ENCODE measurements around the gene KRTAP10-1. TPM values are rescaled to one million over a fixed set of nuclear protein-coding genes. Genes with fewer than 3 reads are reported as not detected.

Gene KRTAP10-1
- total and polyA plus RNA-seq, 2 of the 8 experiments (the other 6 are each of a cell fraction or from before 2014, with no cell fraction given): 0.08 TPM; not detected in 1

GRCh38 chr21:44564886-44565598 is 25.0 kb upstream of the KRTAP10-1 start:
- DNase-seq (ENCODE audit: low read depth in 1 of 2, low spot score in 2 of 2) (no peak), FAIRE-seq (no peak)
- H4K5ac ChIP-seq (ENCODE audit: insufficient read length, low read depth, low read length): no peak overlapping the region
- ChIA-PET CTCF (ENCODE audit: partially characterized antibody) (no interaction called here), POLR2A (ENCODE audit: partially characterized antibody) (no interaction called here)
- H2BK5ac ChIP-seq (ENCODE audit: low read depth, low read length): no peak overlapping the region
- H3K23me2 ChIP-seq (ENCODE audit: low read depth, low read length): no peaks in the 10 kb centered on the region
- H3K4me1 ChIP-seq (replicated peaks in 1 of 4; ENCODE audit: control insufficient read depth in 3 of 4, insufficient read depth in 4 of 4, low read length in 3 of 4): peaks cover 0 to 3% (median 0%) of the 10 kb centered on the region in 4 experiments; a peak in 1 of 7 replicates
- H3K4ac ChIP-seq (replicated peaks; ENCODE audit: insufficient read length, low read depth, low read length): no peak overlapping the region
- TF ChIP-seq RXRA (IDR thresholded peaks at IDR 0.05; ENCODE audit: insufficient read depth, low read depth, low read length): no peak
- TF ChIP-seq RNF2 (IDR thresholded peaks at IDR 0.05; ENCODE audit: borderline replicate concordance, low read depth, low read length, missing control alignments, poor library complexity, severe bottlenecking): no peak
- H3K56ac ChIP-seq (replicated peaks; ENCODE audit: insufficient read length, low read depth, low read length): no peak overlapping the region
- no peak overlapping the region for H3K27ac ChIP-seq (ENCODE audit: low read depth, low read length)
- no peaks in the 10 kb centered on the region for H3K9me3 ChIP-seq (ENCODE audit: insufficient read depth in 2 of 2, low read depth in 1 of 2, low read length in 1 of 2)
- H2BK120ac ChIP-seq (replicated peaks; ENCODE audit: low read depth, low read length): no peak overlapping the region
- no peak overlapping the region for H4K91ac ChIP-seq (replicated peaks; ENCODE audit: insufficient read length, low read length)
- H3K4me2 ChIP-seq (ENCODE audit: insufficient read depth in 1 of 2, low read depth in 2 of 2, low read length in 2 of 2): no peak overlapping the region
- no peak overlapping the region for H2AK5ac ChIP-seq (ENCODE audit: low read depth, low read length)
- H2BK12ac ChIP-seq (ENCODE audit: low read depth, low read length): no peak overlapping the region
- no peaks in the 10 kb centered on the region for H3K79me1 ChIP-seq (ENCODE audit: low read depth, low read length)
- no peak overlapping the region for H3K9ac ChIP-seq (replicated peaks in 1 of 4; ENCODE audit: extremely low read depth in 1 of 4, low read depth in 3 of 4, low read length in 3 of 4)
- H2AFZ ChIP-seq (ENCODE audit: low read length): no peak overlapping the region
- WGBS, 2 experiments (ENCODE audit: extremely low coverage in 1 of 2, insufficient coverage in 1 of 2, insufficient read length in 1 of 2, insufficient replicate concordance in 2 of 2, low coverage in 1 of 2, low lambda C conversion rate in 2 of 2, missing lambda C conversion rate in 1 of 2): 41% methylated on average over 1 of the region's 1 CpG; no CpG with 5 or more reads in 1 of the 2 experiments
- H3K4me3 ChIP-seq (ENCODE audit: extremely low read depth in 1 of 4, insufficient read depth in 2 of 4, low read depth in 3 of 4, low read length in 4 of 4): no peak overlapping the region
- H3K27me3 ChIP-seq (replicated peaks in 1 of 4; ENCODE audit: control insufficient read depth in 3 of 4, extremely low read depth in 1 of 4, insufficient read depth in 3 of 4, low read length in 3 of 4): no peaks in the 10 kb centered on the region
- no peak overlapping the region for H3K14ac ChIP-seq (ENCODE audit: insufficient read length)
- no peak overlapping the region for H4K8ac ChIP-seq (ENCODE audit: extremely low read depth, insufficient read depth, low read length)
- H3K79me2 ChIP-seq (ENCODE audit: control insufficient read depth in 1 of 2, insufficient read depth in 2 of 2, low read length in 2 of 2): no peaks in the 10 kb centered on the region
- no peaks in the 10 kb centered on the region for H4K20me1 ChIP-seq (replicated peaks in 1 of 2; ENCODE audit: control insufficient read depth in 1 of 2, insufficient read depth in 2 of 2, low read length in 2 of 2)
- H3K18ac ChIP-seq (ENCODE audit: extremely low read depth, low read length): no peak overlapping the region
- no peak overlapping the region for H2BK20ac ChIP-seq (ENCODE audit: low read length)
- H3K23ac ChIP-seq (ENCODE audit: insufficient read length): no peak overlapping the region
- no peak overlapping the region for H2BK15ac ChIP-seq (ENCODE audit: low read length)
- H3K36me3 ChIP-seq (ENCODE audit: control insufficient read depth in 2 of 4, insufficient read depth in 4 of 4, low read length in 3 of 4): no peaks in the 10 kb centered on the region

Measured in H1 (cell line).